ENCODE measurements around the gene SLC25A28. TPM values are rescaled to one million over a fixed set of nuclear protein-coding genes. Genes with fewer than 3 reads are reported as not detected.

Gene SLC25A28
- total RNA-seq, 6 experiments from 2014 or later, result 18.3 to 23.9 (median 21.2) TPM

- Mint-ChIP-seq H3K4me1 (ENCODE audit: low read depth) (peaks cover 5% of the 10 kb centered on the region; the same call in 1 of the 2 replicates), H3K9me3 (no peaks in the 10 kb centered on the region), H3K27ac (no peak overlapping the region), H3K27me3 (ENCODE audit: insufficient read depth) (peaks cover 52% of the 10 kb centered on the region), H3K36me3 (ENCODE audit: low read depth) (no peaks in the 10 kb centered on the region), H3K4me3 (no peak overlapping the region)
- no peak for TF ChIP-seq CTCF (IDR thresholded peaks at IDR 0.05)
- no peak for DNase-seq
Measured at GRCh38 chr10:99583687-99584086, 36.6 kb downstream of the SLC25A28 start.

GRCh38 chr10:99582255-99582770 is 37.9 kb downstream of the SLC25A28 start:
- no peak for DNase-seq
- no peak overlapping the region for H3K4me3 Mint-ChIP-seq
- no peaks in the 10 kb centered on the region for H3K9me3 Mint-ChIP-seq
- no peak overlapping the region for H3K27ac Mint-ChIP-seq
- no peaks in the 10 kb centered on the region for H3K36me3 Mint-ChIP-seq (ENCODE audit: low read depth)
- H3K4me1 Mint-ChIP-seq (ENCODE audit: low read depth), result peaks cover 5% of the 10 kb centered on the region; the same call in 1 of the 2 replicates
- H3K27me3 Mint-ChIP-seq (ENCODE audit: insufficient read depth), result peaks cover 54% of the 10 kb centered on the region
- no peak for TF ChIP-seq CTCF (IDR thresholded peaks at IDR 0.05)

- Mint-ChIP-seq H3K36me3 (ENCODE audit: low read depth) (no peaks in the 10 kb centered on the region), H3K9me3 (no peaks in the 10 kb centered on the region), H3K4me1 (ENCODE audit: low read depth) (peaks cover 5% of the 10 kb centered on the region; the same call in 1 of the 2 replicates), H3K4me3 (no peak overlapping the region), H3K27me3 (ENCODE audit: insufficient read depth) (peaks cover 48% of the 10 kb centered on the region), H3K27ac (no peak overlapping the region)
- TF ChIP-seq CTCF (IDR thresholded peaks at IDR 0.05), result no peak
- DNase-seq, result no peak
Measured at GRCh38 chr10:99579971-99580370, 40.3 kb downstream of the SLC25A28 start.

- Mint-ChIP-seq H3K27me3 (ENCODE audit: insufficient read depth) (peaks cover 34% of the 10 kb centered on the region), H3K36me3 (ENCODE audit: low read depth) (no peaks in the 10 kb centered on the region), H3K9me3 (no peaks in the 10 kb centered on the region), H3K27ac (no peak overlapping the region), H3K4me1 (ENCODE audit: low read depth) (no peaks in the 10 kb centered on the region), H3K4me3 (no peak overlapping the region)
- no peak for DNase-seq
- TF ChIP-seq CTCF (IDR thresholded peaks at IDR 0.05), result no peak
Measured at GRCh38 chr10:99573790-99574189, 46.4 kb downstream of the SLC25A28 start.

GRCh38 chr10:99571816-99572215 is 48.4 kb downstream of the SLC25A28 start:
- Mint-ChIP-seq H3K9me3 (no peaks in the 10 kb centered on the region), H3K36me3 (ENCODE audit: low read depth) (no peaks in the 10 kb centered on the region), H3K27me3 (ENCODE audit: insufficient read depth) (peaks cover 27% of the 10 kb centered on the region), H3K4me3 (no peak overlapping the region), H3K27ac (no peak overlapping the region), H3K4me1 (ENCODE audit: low read depth) (no peaks in the 10 kb centered on the region)
- no peak for TF ChIP-seq CTCF (IDR thresholded peaks at IDR 0.05)
- no peak for DNase-seq

- Mint-ChIP-seq H3K9me3 (no peaks in the 10 kb centered on the region), H3K4me1 (ENCODE audit: low read depth) (no peaks in the 10 kb centered on the region), H3K27me3 (ENCODE audit: insufficient read depth) (peaks cover 33% of the 10 kb centered on the region), H3K27ac (no peak overlapping the region), H3K36me3 (ENCODE audit: low read depth) (no peaks in the 10 kb centered on the region), H3K4me3 (no peak overlapping the region)
- DNase-seq, result no peak
- no peak for TF ChIP-seq CTCF (IDR thresholded peaks at IDR 0.05)
Measured at GRCh38 chr10:99569961-99570360, 50.3 kb downstream of the SLC25A28 start.

All from HFFc6 (cell line).